NCI-H1092 treated with DMSO at 0.1 percent for 48 hours (cell line): ENCODE measurements around the gene SPATA31D3.
"Not testable (repeated sequence)": the region's sequence is repeated elsewhere in the genome, so short reads cannot be mapped to it uniquely, and the experiment has no call there.

Source experiments
- DNase-seq: peaks from one replicate; lab custom pipeline; 2025; lab: John Stamatoyannopoulos, UW

The SPATA31D3 gene

GRCh38 chr9:81979196-81979595 is 35.9 kb downstream of the SPATA31D3 start:
- DNase-seq = no peak

- DNase-seq = no peak
These were observed 37.3 kb downstream of the SPATA31D3 start for GRCh38 chr9:81980568-81980967.

DNA sequence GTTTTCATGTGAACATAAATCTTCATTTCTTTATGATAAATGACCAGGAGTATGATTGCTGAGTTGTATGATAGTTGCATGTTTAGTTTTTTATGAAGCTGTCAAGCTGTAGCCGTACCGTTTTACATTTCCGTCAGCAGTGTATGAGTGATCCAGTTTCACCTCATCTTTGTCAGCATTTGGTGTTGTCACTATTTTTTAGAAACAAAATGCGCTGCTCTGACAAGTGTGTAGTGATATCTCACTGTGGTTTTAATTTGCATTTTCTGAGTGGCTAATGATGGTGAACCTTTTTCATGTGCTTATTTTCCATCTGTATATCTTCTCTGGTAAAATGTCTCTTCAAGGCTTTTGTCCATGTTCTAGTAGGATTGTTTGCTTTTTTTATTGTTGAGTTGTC is 38.6 kb downstream of the SPATA31D3 start:
- DNase-seq = no peak

- no peak for DNase-seq
These were observed 41.6 kb downstream of the SPATA31D3 start for GRCh38 chr9:81984928-81985327.

GRCh38 chr9:81986051-81986450 is 42.8 kb downstream of the SPATA31D3 start:
- no peak for DNase-seq

DNA sequence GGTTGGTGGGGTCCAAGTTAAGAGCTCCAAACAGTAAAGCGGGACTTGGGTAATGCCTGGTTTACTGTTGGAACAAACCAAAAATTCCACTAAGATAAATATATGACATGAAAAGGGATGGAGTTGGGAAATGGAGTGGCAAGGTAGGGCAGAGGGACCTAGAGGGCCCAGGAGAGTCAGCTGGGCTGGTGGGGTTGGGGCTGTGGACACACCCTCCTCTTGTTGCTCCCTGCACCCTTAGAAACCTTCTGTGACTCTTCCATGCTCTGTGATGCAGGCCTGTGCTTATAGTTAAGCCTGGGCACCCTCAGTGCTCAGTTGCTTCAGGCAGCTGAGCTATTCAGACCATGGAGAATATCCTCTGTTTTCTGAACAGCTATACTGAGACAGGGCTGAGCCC is 45.2 kb downstream of the SPATA31D3 start, which contains the start of gene SPATA31D1:
TSS of gene SPATA31D1 (plus strand) at position 301 of the 400 bp plus-strand sequence. CDS start at position 348, 47 bp downstream.
- DNase-seq = not testable (repeated sequence)

GRCh38 chr9:81989700-81990099 is 46.4 kb downstream of the SPATA31D3 start:
- no peak for DNase-seq

- no peak for DNase-seq
These were observed 50.4 kb downstream of the SPATA31D3 start for GRCh38 chr9:81993656-81994055.
